Gastrocnemius medialis (tissue), 4 donors: ENCODE measurements around the gene C16orf92. TPM values are rescaled to one million over a fixed set of nuclear protein-coding genes. Genes with fewer than 3 reads are reported as not detected.
"Not testable (repeated sequence)": the region's sequence is repeated elsewhere in the genome, so short reads cannot be mapped to it uniquely, and the experiment has no call there.

Experiments used
- ATAC-seq, 2 donors: fragments of 150-250 bp; one replicate each; pipeline ENCODE4 v1.9.1; 2016
- DNase-seq, 2 donors: peaks; one replicate each; pipeline ENCODE4 v3.0.0-alpha.2; 2019
- H3K27ac ChIP-seq, 4 donors: fragments of 200-600 bp; sonication (generic); 1 replicate in 1 of 4; 2 replicates in 3 of 4; pipeline ENCODE4 v1.5.1; 2016 to 2018; ENCODE audit warnings: mild to moderate bottlenecking in 2 of 4, moderate library complexity in 1 of 4
- H3K27me3 ChIP-seq, 3 donors: fragments of 200-600 bp; sonication (generic) in 2 of 3; 1 replicate in 1 of 3; 2 replicates in 2 of 3; pipeline versions ENCODE4 v1.5.1 to v1.6.0; 2016 to 2019; ENCODE audit warnings: mild to moderate bottlenecking in 1 of 3, moderate library complexity in 1 of 3
- H3K36me3 ChIP-seq, 2 donors: fragments of 200-600 bp; sonication (generic) in 1 of 2; one replicate each; pipeline ENCODE4 v1.5.1; 2017 to 2018
- H3K4me1 ChIP-seq, 2 donors: fragments of 200-600 bp; sonication (generic) in 1 of 2; one replicate each; pipeline ENCODE4 v1.5.1; 2016 to 2017; ENCODE audit warnings: mild to moderate bottlenecking in 2 of 2
- H3K4me3 ChIP-seq, 4 donors: fragments of 200-600 bp; sonication (generic) in 3 of 4; 1 replicate in 1 of 4; 2 replicates in 3 of 4; pipeline ENCODE4 v1.5.1; 2016 to 2019; ENCODE audit warnings: mild to moderate bottlenecking in 2 of 4
- H3K9me3 ChIP-seq, 3 donors: fragments of 200-600 bp; sonication (generic) in 2 of 3; 1 replicate in 1 of 3; 2 replicates in 2 of 3; pipeline ENCODE4 v1.5.1; 2016 to 2019
- CTCF ChIP-seq, 5 experiments: fragments of 450-650 bp in 3 of 5; fragments of 200-600 bp in 2 of 5; sonication (generic) in 2 of 5; IDR thresholded peaks in 4 of 5; conservative IDR thresholded peaks in 1 of 5; 1 replicate in 4 of 5; 2 replicates in 1 of 5; pipeline ENCODE4 v1.5.1; 2016 to 2019; ENCODE audit warnings: antibody characterized with exemption in 5 of 5, mild to moderate bottlenecking in 3 of 5, moderate library complexity in 3 of 5
- POLR2A ChIP-seq, 2 donors: fragments of 450-650 bp; IDR thresholded peaks; one replicate each; pipeline ENCODE4 v1.6.1; 2017; ENCODE audit warnings: antibody characterized with exemption in 2 of 2, mild to moderate bottlenecking in 2 of 2, moderate library complexity in 2 of 2
- in situ Hi-C, 4 donors: fragments of 200-750 bp; cut with MboI; loops; one replicate each; pipeline versions ENCODE4 v1.15.0 to v1.8.0; 2017; ENCODE audit warnings: low sequenced_read_pairs in 4 of 4
- intact Hi-C: fragments of 100-400 bp; cut with DNase I; formaldehyde crosslinking; loops from one replicate; pipeline ENCODE4 v1.15.1; 2023; ENCODE audit warnings: low total_unique reads
- total RNA-seq, 4 donors: library from RNA; depleted of rRNA; stranded (reverse); fragments of >200 nt; gene quantifications; one replicate each; pipeline versions ENCODE4 v1.1.0 to v1.2.3, GENCODE V29; 2016

Gene C16orf92
- total RNA-seq, 4 donors from 2014 or later = not detected

- no peak for DNase-seq
- no peak for ATAC-seq
- intact Hi-C loops (no loop called here), in situ Hi-C loops (loop anchor here in 1 of 4 donors (25.0 kb wide), 1 partner anchor 330 kb away; the partner anchor contains the start of gene QPRT)
- H3K36me3 ChIP-seq = no peaks in the 10 kb centered on the region
- TF ChIP-seq CTCF (IDR thresholded peaks at IDR 0.05 in 4 of 5, conservative IDR thresholded peaks at IDR 0.05 in 1 of 5) (no peak), POLR2A (IDR thresholded peaks at IDR 0.05) (no peak)
- peaks cover 0 to 5% of the 10 kb centered on the region in 2 donors for H3K4me1 ChIP-seq
- no peak overlapping the region for H3K27ac ChIP-seq
- H3K4me3 ChIP-seq = no peak overlapping the region
- H3K27me3 ChIP-seq = peaks cover 2 to 7% (median 3%) of the 10 kb centered on the region in 3 donors
- no peaks in the 10 kb centered on the region for H3K9me3 ChIP-seq
Measured at GRCh38 chr16:30017277-30017656, 5.7 kb upstream of the C16orf92 start.

- H3K27me3 ChIP-seq, DNase-seq, H3K4me1 ChIP-seq, H3K4me3 ChIP-seq, ATAC-seq, intact Hi-C loops, H3K27ac ChIP-seq, H3K9me3 ChIP-seq, H3K36me3 ChIP-seq: not testable (repeated sequence)
- in situ Hi-C loops = loop anchor here in 1 of 4 donors (25.0 kb wide), 1 partner anchor 331 kb away; the partner anchor contains the start of gene QPRT
Measured at GRCh38 chr16:30017937-30018336, 5.1 kb upstream of the C16orf92 start.

- DNase-seq = no peak
- no peak overlapping the region for H3K4me3 ChIP-seq
- ATAC-seq = no peak
- in situ Hi-C loops = loop anchor here in 1 of 4 donors (25.0 kb wide), 1 partner anchor 331 kb away; the partner anchor contains the start of gene QPRT
- H3K9me3 ChIP-seq = no peaks in the 10 kb centered on the region
- peaks cover 0 to 5% (median 0%) of the 10 kb centered on the region in 3 donors for H3K27me3 ChIP-seq
- no peaks in the 10 kb centered on the region for H3K36me3 ChIP-seq
- TF ChIP-seq CTCF (IDR thresholded peaks at IDR 0.05 in 4 of 5, conservative IDR thresholded peaks at IDR 0.05 in 1 of 5) (no peak), POLR2A (IDR thresholded peaks at IDR 0.05) (no peak)
- intact Hi-C loops = no loop called here
- no peak overlapping the region for H3K27ac ChIP-seq
- peaks cover 0 to 5% of the 10 kb centered on the region in 2 donors for H3K4me1 ChIP-seq
Measured at GRCh38 chr16:30018731-30019158, 4.3 kb upstream of the C16orf92 start.

- in situ Hi-C loops (loop anchor here in 2 of 4 donors (10.0 to 25.0 kb wide), 2 partner anchors 319 to 336 kb away; partner anchors contain the start of gene QPRT (in 1 of the 2)), intact Hi-C loops (loop anchor here (5.0 to 10.0 kb wide), 2 partner anchors 96 to 159 kb away; partner anchors contain the start of genes CDIPT and KCTD13)
- DNase-seq (no peak), ATAC-seq (no peak)
- no peak overlapping the region for H3K4me3 ChIP-seq
- no peak overlapping the region for H3K27ac ChIP-seq
- no peaks in the 10 kb centered on the region for H3K36me3 ChIP-seq
- peaks cover 0 to 5% (median 5%) of the 10 kb centered on the region in 3 donors for H3K27me3 ChIP-seq
- no peak for TF ChIP-seq POLR2A (IDR thresholded peaks at IDR 0.05)
- TF ChIP-seq CTCF (IDR thresholded peaks at IDR 0.05 in 4 of 5, conservative IDR thresholded peaks at IDR 0.05 in 1 of 5) = no peak
- peaks cover 0 to 5% of the 10 kb centered on the region in 2 donors for H3K4me1 ChIP-seq
- H3K9me3 ChIP-seq = no peaks in the 10 kb centered on the region
Measured at GRCh38 chr16:30023586-30023985, 588 bp downstream of the C16orf92 start.

- Histone ChIP-seq H3K27me3 (peaks cover 0 to 14% (median 5%) of the 10 kb centered on the region in 3 donors), H3K36me3 (no peaks in the 10 kb centered on the region), H3K4me3 (no peak overlapping the region), H3K27ac (no peak overlapping the region), H3K9me3 (no peaks in the 10 kb centered on the region), H3K4me1 (peaks cover 3 to 5% of the 10 kb centered on the region in 2 donors)
- TF ChIP-seq POLR2A (IDR thresholded peaks at IDR 0.05) (no peak), CTCF (IDR thresholded peaks at IDR 0.05 in 4 of 5, conservative IDR thresholded peaks at IDR 0.05 in 1 of 5) (no peak)
- ATAC-seq (no peak), DNase-seq (no peak)
- in situ Hi-C loops (loop anchor here in 2 of 4 donors (10.0 to 25.0 kb wide), 2 partner anchors 320 to 337 kb away; partner anchors contain the start of gene QPRT (in 1 of the 2)), intact Hi-C loops (loop anchor here (5.0 to 10.0 kb wide), 2 partner anchors 97 to 160 kb away; partner anchors contain the start of genes CDIPT and KCTD13)
Measured at GRCh38 chr16:30024451-30024850, 1.5 kb downstream of the C16orf92 start.
